Measurements from ENCODE around the gene CAPZA1. TPM values are rescaled to one million over a fixed set of nuclear protein-coding genes. Genes with fewer than 3 reads are reported as not detected.

Gene CAPZA1
- total and polyA plus RNA-seq, 10 donors = 105 to 354 (median 196) TPM

GRCh38 chr1:112634367-112634766, 14.7 kb downstream of the CAPZA1 start:
- Histone ChIP-seq H3K4me1 (peaks cover 36 to 100% (median 88%) of the 10 kb centered on the region in 6 donors), H3K27me3 (replicated peaks in 1 of 7) (no peaks in the 10 kb centered on the region), H3K9me3 (no peaks in the 10 kb centered on the region), H3K27ac (peak overlapping the region in 3 of 8 donors; percentile 11 to 57 (median 39)), H3K4me3 (no peak overlapping the region), H3K36me3 (peaks cover 0 to 40% (median 9%) of the 10 kb centered on the region in 6 donors)
- TF ChIP-seq POLR2A (IDR thresholded peaks at IDR 0.05) (no peak), CTCF (IDR thresholded peaks at IDR 0.05 in 8 of 11, conservative IDR thresholded peaks at IDR 0.05 in 3 of 11) (no peak), POLR2AphosphoS5 (IDR thresholded peaks at IDR 0.05) (no peak)
- intact Hi-C loops (cut with DNase I; ENCODE audit: low total_unique reads) = no loop called here
- DNase-seq = no peak

DNA sequence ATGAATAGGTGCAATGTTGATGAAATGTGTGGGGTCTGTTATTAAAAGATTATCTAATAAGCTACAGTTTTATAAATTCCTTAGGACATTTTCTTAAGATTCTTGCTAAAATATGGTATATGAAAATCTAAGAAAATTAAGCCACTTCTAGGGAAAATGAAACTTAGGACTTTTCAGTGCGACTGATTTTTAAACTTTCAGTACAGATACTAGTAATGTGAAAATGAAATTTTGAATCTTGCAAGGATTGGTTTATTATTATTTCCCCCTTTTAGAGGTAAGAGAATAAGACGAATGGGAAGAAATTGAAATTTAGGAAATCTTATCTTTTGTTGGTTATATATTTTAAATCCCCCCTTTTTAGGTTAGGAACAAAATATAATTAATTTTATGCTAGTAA, 16.4 kb downstream of the CAPZA1 start:
- DNase-seq = no peak
- Histone ChIP-seq H3K27me3 (replicated peaks in 1 of 7) (no peaks in the 10 kb centered on the region), H3K4me3 (peak overlapping the region in 2 of 8 donors; percentile 17 to 36), H3K9me3 (no peaks in the 10 kb centered on the region), H3K27ac (peak overlapping the region in 6 of 8 donors; percentile 9 to 64 (median 52)), H3K4me1 (peaks cover 36 to 91% (median 75%) of the 10 kb centered on the region in 6 donors), H3K36me3 (peaks cover 0 to 25% (median 7%) of the 10 kb centered on the region in 6 donors)
- 54 to 66% (median 57%) methylated on average over 2 of the region's 2 CpGs for WGBS, 5 donors
- intact Hi-C loops (cut with DNase I; ENCODE audit: low total_unique reads) = no loop called here
- no peak for TF ChIP-seq CTCF (IDR thresholded peaks at IDR 0.05 in 8 of 11, conservative IDR thresholded peaks at IDR 0.05 in 3 of 11)
- no peak for TF ChIP-seq POLR2A (IDR thresholded peaks at IDR 0.05)

GRCh38 chr1:112636597-112637253, 17.1 kb downstream of the CAPZA1 start:
- DNase-seq = no peak
- Histone ChIP-seq H3K27ac (peak overlapping the region in 6 of 8 donors; percentile 35 to 62 (median 46)), H3K36me3 (peaks cover 0 to 18% (median 5%) of the 10 kb centered on the region in 6 donors), H3K4me3 (no peak overlapping the region), H3K9me3 (no peaks in the 10 kb centered on the region), H3K4me1 (peaks cover 36 to 91% (median 71%) of the 10 kb centered on the region in 6 donors), H3K27me3 (replicated peaks in 1 of 7) (no peaks in the 10 kb centered on the region)
- intact Hi-C loops (cut with DNase I; ENCODE audit: low total_unique reads) = no loop called here
- no peak for TF ChIP-seq POLR2A (IDR thresholded peaks at IDR 0.05)

- H3K9me3 ChIP-seq = no peaks in the 10 kb centered on the region
- DNase-seq = no peak
- peaks cover 36 to 91% (median 68%) of the 10 kb centered on the region in 6 donors for H3K4me1 ChIP-seq
- peak overlapping the region in 4 of 8 donors; percentile 35 to 57 (median 46) for H3K27ac ChIP-seq
- H3K36me3 ChIP-seq = peaks cover 0 to 18% (median 3%) of the 10 kb centered on the region in 6 donors
- H3K4me3 ChIP-seq = no peak overlapping the region
- TF ChIP-seq POLR2A (IDR thresholded peaks at IDR 0.05) (no peak), POLR2AphosphoS5 (IDR thresholded peaks at IDR 0.05) (no peak)
- intact Hi-C loops (cut with DNase I; ENCODE audit: low total_unique reads) = no loop called here
- WGBS, 5 donors = 85 to 92% (median 88%) methylated on average over 4 of the region's 4 CpGs
- no peaks in the 10 kb centered on the region for H3K27me3 ChIP-seq (replicated peaks in 1 of 7)
These were observed 17.9 kb downstream of the CAPZA1 start for GRCh38 chr1:112637254-112638109.

GRCh38 chr1:112638110-112638428, 18.4 kb downstream of the CAPZA1 start:
- Histone ChIP-seq H3K9me3 (no peaks in the 10 kb centered on the region), H3K27me3 (replicated peaks in 1 of 7) (no peaks in the 10 kb centered on the region), H3K4me3 (no peak overlapping the region), H3K27ac (no peak overlapping the region), H3K36me3 (peaks cover 0 to 20% (median 3%) of the 10 kb centered on the region in 6 donors), H3K4me1 (peaks cover 36 to 91% (median 65%) of the 10 kb centered on the region in 6 donors)
- no peak for TF ChIP-seq CTCF (IDR thresholded peaks at IDR 0.05 in 8 of 11, conservative IDR thresholded peaks at IDR 0.05 in 3 of 11)
- TF ChIP-seq POLR2A (IDR thresholded peaks at IDR 0.05) = no peak
- TF ChIP-seq POLR2AphosphoS5 (IDR thresholded peaks at IDR 0.05) = no peak
- intact Hi-C loops (cut with DNase I; ENCODE audit: low total_unique reads) = no loop called here
- WGBS, 5 donors = 88 to 100% (median 94%) methylated on average over 1 of the region's 1 CpG
- DNase-seq = no peak
